GM21717 (cell line): ENCODE measurements around the gene CCDC158.
"Not testable (repeated sequence)": the region's sequence is repeated elsewhere in the genome, so short reads cannot be mapped to it uniquely, and the experiment has no call there.

Experiments used
- ATAC-seq: cut with Tn5 transposase; IDR thresholded peaks from one replicate; pipeline ENCODE4 v1.9.1; 2021; ENCODE audit warnings: mild to moderate bottlenecking, moderate library complexity; ENCODE audit not compliant: unreplicated experiment

CCDC158 gene

DNA sequence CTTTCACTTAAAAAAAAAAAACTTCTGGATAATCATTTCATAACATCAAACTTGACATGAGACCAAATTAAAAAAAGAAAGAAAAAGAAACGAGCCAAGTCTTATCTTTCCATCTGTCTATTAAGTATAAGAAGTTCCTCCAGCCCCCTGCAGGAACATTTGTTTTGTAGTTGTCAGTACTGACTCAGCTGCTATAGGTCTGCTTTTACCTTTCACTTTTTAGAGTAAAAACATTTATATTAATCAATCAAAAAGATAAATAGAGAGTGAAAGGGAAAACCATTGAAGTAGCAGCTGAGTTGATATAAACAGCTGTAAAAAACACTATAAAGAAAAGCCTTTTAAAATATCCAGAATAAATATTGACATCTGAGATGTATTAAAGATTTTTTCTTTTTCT is 46.1 kb downstream of the CCDC158 start:
- ATAC-seq, result no peak

DNA sequence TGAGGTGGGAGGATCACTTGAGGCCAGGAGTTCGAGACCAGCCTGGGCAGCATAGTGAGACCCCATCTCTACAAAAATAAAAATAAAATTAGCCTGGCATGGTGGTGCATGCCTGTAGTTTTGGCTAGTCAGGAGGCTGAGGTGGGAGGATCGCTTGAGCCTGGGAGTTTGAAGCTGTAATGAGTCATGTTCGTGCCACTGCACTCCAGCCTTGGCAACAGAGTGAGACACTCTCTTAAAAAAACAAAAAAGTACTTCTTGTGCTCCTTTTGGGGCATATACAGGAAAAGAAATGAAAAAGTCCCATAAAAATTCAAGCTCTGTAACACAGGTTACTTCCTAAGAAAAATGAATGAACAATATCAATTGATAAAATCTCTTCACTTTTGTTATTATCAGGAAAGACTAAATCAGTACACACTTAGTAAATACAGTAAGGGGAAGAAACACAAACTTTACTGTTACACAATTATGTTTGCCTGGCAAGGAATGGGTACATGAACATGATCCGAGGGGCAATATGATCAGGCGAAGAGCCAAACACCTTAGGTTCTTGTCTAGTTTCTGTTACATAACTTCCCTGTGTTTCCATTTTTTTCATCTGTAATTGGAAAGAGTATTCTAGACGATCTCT is 46.9 kb downstream of the CCDC158 start:
- ATAC-seq, result no peak

DNA sequence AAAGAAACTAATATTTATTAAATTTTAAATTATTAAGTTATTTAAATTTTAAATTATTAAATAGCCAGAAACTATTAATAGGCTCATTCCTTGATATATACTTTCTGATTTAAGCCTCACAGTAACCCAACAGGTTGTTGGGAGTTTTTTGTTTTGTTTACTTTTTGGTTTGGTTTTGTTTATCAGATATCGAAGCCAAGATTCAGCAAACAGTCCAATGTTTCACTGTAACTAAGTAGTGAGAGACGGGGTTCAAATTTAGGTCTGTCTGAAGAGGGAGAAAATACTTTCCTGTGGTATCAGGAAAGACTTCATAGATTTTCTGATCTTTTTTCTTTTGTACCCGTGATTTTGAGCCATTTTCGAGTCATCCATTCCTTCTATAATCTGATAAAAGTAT is 54.2 kb downstream of the CCDC158 start:
- ATAC-seq, result no peak

DNA sequence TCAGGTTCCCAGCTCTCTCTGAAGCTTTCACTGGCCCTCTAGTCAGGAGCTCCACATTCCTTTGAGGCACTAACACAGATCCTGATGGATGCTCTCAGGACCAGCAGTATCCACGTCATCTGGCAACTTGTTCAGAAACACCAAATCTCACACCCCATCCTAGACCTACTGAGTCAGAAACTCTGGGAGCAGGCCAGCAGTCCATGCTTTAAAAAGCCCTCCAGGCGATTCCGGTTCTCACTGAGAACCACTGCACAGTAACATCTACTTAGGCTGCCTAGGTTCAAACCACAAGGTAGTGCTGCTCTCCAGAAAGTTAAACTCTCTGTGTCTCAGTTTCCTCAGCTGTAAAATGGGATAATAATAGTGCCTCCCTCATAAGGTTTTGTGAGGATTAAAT is 55.3 kb downstream of the CCDC158 start:
- ATAC-seq, result no peak

DNA sequence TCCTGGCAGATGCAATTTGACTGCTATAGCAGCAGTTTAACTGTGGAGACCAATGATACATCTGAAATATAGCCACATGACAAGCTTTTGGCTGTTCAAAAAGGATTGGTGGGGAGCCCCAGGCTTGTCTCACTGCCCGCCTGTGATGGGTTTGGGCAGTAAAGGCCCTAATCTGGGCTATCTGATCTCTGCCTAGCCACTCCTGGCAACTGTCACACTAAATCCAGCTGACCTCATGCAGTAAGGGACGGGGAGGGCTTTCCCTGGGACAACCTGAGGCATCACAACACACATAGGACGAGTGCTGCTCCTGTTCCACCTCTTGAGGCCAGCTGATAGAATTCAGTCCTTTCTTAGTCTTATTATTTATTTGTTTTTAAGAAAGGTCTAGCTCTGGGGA is 56.2 kb downstream of the CCDC158 start:
- no peak for ATAC-seq

DNA sequence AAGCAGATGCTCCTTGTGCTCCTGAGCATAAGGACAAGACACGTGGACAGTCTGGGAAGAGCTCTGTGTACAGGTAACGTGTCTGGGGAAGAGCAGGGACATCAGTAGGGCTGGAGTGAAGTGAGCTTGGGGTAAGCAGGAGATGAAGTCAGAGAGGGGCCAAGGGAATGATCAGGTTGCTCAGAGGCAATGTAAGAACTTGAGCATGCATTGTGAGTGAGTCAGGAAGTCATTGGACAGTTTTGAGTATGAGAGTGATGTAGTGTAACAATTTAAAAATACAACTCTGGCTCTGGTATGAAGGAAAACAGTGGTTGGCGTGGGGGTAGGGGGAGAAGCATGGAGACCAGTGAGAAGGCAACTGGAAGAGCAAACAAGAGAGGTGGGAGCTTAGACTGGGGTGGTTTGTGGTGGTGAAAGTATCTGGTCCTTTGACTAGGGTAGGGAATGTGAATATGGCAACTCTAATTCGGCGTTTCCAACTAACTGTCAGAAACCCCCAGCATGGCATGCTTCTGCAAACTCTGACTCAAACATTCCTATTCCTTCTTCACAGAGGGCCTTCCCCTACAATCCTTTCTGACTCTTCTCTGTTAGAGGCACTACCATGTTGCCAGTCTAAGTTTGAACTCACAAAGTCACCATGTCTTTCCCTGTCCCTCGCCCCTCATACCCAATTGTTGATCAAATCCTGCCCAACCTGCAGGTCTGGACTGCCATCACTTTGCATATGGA is 57.2 kb downstream of the CCDC158 start:
- no peak for ATAC-seq

DNA sequence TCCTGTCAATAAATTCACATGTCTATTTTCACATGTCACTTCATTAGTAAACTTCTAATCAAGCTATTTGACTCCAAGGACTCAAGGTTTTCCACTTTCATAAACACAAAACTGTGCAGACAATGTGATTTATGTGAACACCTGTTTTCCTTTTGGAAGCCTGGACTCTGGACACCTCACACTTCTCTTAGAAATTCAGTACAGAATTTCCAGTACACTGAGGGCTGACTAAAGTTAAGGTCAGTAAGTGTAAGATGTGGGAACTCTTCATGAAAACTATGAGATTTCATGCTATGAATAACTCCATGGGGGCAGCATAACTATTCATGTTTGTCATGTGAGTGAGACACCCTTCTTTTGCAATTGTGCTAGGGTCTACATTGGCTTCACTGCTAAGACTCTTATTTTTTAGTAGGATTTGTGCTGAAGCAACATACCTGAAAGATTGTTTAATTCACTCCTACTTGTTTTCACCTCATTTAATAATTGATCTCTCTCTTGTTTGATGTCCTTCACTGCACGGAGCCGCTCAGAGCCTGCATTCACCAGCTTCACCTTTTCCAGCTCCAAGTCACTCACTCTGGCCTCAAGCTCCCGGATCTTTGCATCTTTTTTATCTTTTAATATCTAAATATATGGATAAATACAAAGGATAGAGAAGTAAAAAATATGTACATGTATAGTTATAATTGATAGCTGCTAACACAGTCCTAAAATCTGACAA is 59.1 kb downstream of the CCDC158 start:
- no peak for ATAC-seq

DNA sequence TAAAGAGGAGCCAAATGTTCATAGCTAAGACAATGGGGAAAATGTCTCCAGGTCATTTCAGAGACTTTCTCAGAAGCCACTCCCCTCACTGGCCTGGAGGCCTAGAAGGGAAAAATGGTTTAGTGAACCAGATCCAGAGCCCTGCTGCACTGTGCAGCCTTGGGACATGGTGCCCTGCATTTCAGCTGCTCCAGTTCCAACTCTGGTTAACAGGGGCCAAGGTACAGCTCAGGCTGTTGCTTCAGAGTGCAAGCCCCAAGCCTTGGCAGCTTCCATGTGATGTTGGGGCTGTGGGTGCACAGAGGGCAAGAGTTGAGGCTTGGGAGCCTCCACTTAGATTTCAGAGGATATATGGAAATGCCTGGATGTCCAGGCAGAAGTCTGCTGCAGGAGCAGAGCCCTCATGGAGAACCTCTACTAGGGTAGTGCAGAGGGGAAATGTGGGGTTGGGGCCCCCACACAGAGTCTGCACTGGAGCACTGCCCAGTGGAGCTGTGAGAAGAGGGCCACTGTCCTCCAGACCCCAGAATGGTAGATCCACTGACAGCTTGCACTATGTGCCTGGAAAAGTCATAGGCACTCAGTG is 61.0 kb downstream of the CCDC158 start:
- ATAC-seq, result not testable (repeated sequence)

DNA sequence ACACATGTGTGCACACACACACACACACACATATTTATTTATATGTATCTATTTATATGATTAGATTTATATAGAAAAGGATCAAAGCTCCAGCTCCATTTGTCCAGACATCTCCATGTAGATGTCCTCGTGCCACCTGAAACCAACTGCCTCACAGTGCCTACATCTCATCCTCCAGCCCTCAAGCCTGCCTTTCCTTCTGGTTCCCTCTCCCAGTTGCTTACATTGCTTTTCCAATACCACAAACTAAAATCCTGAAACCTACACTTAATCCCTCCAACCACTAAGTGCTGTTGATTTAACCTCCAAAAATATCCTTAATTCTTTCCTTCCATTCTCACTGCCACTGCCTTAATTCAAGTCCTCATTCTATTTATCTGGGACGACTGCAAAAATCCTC is 63.0 kb downstream of the CCDC158 start:
- ATAC-seq, result no peak

DNA sequence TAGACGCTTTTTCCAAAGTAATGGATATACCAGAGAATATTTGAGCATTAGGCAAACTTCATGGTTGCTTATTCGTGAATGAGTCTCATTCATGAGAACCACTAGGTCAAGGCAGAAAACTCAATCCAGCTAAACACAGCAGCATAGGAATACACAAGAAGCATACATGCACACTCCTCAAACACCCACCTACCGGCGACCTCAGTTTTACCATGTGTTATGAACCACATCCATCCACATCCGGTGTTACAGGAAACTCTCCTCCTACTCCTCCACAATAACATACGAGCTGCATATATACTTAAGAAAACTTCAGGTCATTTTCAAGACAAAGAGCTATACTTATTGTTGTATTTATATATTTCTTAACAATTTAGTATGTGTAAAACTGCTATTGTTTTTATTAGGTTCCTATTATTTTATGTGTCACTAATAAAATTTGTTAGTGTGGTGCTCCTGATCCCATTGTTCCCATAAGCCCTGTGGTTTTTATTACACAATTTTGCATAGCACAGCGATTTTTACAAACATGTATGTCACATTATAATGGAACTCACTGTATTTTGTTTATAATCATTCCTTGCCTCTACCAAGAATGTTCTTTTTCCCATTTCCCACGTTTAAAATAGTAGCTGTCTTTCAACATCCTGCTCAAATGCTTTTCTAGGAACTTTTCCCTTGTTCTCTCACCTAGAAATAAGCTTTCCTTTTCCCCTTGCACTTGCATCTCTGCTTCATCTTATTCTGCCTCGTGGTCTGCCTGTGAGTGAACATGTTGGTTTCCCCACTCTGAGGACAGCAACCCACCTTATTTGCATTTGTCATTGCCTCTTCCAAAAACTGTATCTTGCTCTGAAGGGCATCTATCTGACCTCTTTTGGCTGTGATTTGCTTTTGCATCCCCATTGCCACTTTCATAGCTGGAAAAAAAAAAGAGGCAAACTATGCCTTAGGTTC is 66.1 kb downstream of the CCDC158 start:
- no peak for ATAC-seq

DNA sequence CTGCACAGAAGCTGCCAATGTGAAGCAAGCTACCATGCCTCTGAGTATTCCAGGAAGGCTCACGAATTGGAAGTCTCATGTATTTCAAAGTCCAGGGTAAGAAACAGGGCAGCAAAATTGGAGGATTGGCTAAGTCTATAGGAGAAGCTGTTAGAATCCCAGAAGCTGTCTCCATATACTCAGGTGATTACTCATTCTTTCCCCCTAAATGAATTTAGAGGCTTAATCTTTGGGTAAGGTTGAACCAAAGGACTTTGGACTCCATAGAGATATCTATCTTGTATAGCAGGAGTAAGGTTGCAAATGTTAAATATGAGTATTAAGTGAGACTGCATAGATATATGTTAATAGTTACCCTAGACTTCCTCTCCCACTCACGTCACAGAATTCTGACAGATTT is 78.1 kb downstream of the CCDC158 start:
- no peak for ATAC-seq

DNA sequence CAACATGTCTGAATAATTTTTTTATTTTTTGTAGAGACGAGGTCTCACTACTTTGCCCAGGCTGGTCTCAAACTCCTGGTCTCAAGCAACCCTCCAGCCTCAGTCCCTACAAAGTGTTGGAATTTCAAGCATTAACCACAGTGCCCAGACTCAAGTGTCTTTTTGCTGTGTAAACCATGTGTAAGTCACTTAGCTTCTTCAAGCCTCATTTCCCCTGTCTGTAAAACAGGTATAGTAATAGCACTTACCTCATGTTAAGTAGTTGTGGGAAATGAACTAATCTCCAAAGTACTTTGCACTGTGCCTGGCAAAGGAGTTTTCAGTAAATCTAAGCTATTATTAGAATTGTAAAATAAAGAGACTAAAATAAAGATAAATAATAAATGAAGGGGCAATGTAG is 78.8 kb downstream of the CCDC158 start:
- no peak for ATAC-seq

DNA sequence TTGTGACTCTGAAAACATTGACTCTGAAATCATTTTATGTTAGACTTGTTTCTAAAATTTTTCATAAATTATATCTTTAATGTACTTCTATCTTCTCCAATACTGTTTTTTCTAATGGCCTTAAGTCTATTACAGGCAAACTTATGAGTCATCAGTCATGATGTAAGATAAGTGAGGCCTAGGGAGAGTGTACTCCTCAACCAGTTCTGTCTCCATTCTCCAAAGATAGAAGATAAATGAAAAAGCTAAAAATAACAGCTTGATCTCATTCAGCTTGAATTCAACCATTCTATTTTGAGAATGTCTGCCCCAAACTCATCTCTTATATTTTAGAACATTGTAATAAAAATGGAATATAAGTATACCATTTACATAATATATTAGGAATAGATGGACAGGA is 79.9 kb downstream of the CCDC158 start:
- ATAC-seq, result no peak

DNA sequence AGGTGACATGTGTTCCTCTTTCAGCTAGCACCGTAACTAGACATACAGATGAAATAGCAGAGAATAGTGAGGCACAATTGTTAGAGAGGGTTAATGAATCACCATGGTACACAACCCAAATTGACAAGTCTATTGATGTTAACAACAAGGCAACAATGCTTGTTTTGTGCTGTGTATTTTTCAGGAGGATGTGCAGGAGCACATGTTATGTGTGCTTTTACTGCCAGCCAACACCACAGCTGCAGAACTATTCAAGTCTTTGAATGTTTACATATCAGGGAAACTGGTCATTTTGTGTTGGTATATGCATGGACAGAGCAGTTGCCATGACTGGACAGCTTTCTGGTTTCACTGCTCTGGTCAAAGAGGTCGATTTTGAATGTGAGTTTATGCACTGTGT is 81.6 kb downstream of the CCDC158 start:
- no peak for ATAC-seq

DNA sequence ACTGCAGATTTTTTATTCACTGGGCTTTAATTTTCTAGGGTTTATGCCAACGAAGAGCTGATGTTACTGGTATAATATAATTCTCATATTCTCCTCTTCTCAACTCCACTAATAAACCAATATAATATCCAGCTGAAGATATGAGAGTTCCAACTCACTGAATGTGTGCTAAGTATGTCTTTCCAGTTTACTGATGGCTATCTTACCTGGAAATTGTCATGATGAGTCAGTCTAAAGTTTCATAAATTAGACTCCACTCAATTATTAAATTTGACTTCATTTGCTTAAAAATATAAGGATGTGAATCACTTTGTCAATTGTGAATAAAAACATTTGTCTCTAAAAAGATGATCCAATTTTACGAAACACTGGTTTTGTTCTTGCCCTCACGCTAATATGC is 86.1 kb downstream of the CCDC158 start:
- ATAC-seq, result no peak

DNA sequence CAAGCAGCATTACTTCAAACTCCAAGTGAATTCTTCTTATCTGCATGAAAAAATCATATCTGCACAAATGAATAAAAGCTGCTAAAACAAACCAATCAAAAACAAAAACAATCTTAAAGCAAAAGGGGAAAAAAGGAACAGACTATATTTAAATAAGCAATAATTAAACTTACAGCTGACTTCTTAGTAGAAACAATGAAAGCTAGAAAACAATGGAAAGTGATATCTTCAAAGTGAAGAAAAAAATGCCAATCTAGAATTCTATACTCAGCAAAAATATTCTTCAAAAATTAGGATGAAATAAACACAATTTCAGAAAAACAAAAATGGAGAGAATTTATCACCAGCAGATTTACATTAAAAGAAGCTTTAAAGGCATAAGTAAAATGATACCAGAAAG is 94.4 kb downstream of the CCDC158 start:
- ATAC-seq, result no peak

DNA sequence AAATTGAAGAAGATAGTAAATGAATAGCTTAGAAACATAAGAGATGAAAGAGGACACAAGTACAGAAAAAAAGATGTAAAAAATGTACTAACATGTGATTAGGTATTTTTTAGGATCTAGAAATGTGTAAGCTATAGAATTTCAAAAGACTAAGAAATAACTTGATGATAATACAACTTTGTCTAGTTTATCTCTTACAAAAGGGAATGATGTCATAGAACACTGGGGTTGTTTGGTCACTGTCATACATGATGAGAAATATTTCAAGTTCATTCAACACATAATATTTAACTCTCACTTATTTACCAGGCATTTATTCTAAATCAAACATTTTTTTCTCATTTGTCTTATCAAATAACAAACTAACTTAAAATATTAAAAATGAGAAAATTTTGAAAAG is 95.9 kb downstream of the CCDC158 start:
- ATAC-seq, result no peak

DNA sequence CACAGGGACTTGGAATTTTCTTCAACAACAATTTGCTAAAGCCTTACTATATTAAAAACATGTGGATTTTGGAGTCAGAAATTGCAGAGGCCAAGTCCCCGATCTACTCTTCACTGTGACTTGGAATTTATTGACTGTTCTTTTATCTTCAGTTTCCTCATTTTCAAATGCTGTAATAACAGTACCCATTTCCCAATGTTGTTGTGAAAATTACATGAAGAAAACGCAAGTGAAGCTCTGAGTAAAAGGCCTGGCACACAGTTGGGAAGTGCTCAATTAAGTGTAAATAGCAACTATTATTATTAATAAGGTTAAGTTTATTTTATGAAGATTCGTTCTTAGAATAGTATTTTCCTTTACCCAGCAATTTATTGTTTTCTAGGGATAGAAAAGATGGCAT is 98.7 kb downstream of the CCDC158 start:
- no peak for ATAC-seq

DNA sequence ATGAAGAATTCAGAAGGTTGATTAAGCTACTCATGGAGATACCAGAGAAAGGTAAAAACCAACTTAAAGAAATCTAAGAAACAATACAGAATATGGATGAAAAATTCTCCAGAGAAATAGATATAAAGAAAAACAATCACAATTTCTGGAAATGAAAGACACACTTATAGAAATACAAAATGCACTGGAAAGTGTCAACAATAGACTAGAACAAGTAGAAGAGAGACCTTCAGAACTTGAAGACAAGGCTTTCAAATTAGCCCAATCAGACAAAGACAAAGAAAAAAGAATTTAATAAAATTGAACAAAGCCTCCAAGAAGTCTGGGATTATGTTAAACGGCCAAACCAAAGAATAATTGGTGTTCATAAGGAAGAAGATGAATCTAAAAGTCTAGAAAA is 104.8 kb downstream of the CCDC158 start:
- ATAC-seq, result no peak

DNA sequence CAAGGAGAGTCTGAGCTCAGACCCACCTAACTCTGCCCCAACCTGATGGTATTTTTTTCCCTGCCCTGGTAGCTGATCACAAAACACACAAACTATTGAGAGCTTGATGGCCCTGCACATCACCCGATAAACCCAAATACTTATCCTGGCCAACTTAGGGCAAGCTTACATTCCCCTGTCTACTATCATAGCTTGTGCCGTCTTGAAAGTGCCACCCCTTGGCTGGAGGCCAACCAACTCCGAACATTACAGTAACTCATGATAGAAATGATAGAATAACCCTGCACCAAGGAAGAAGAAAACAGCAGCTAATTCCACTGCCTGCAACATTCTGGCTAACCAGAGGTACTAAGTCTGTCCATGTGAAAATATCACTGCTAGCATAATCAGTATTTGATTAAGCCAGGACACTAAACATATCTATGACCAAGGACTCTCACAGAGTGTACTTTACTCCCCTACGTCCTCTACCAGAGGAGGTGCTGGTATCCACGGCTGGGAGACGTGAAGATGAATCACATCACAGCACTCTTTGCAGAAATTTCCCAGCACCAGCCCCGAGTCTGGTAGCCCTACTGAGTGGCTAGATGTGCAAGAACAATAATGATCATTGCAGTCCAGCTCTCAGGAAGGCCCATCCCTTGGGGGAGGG is 105.5 kb downstream of the CCDC158 start:
- ATAC-seq, result no peak
